DMS 273 (cell line): Measurements from ENCODE around the gene CSDE1.

Experiments used
- DNase-seq: peaks from one replicate; lab custom pipeline; 2025; ENCODE audit not compliant: unreplicated experiment; lab: John Stamatoyannopoulos, UW

Gene CSDE1

GRCh38 chr1:114750780-114751179, 7.0 kb downstream of the CSDE1 start:
- no peak for DNase-seq

- no peak for DNase-seq
Measured at GRCh38 chr1:114749835-114750234, 7.9 kb downstream of the CSDE1 start.

- no peak for DNase-seq
Measured at GRCh38 chr1:114746450-114747121, 11.2 kb downstream of the CSDE1 start.

GRCh38 chr1:114745291-114745690, 12.5 kb downstream of the CSDE1 start:
- DNase-seq: no peak

GRCh38 chr1:114741963-114742746, 15.6 kb downstream of the CSDE1 start:
- no peak for DNase-seq

GRCh38 chr1:114740331-114740730, 17.5 kb downstream of the CSDE1 start:
- no peak for DNase-seq

GRCh38 chr1:114737314-114737849, 20.4 kb downstream of the CSDE1 start:
- DNase-seq: no peak

- no peak for DNase-seq
Measured at GRCh38 chr1:114735479-114735878, 22.3 kb downstream of the CSDE1 start.

- DNase-seq: no peak
Measured at GRCh38 chr1:114729782-114730181, 28.0 kb downstream of the CSDE1 start.

- no peak for DNase-seq
Measured at GRCh38 chr1:114728553-114728952, 29.2 kb downstream of the CSDE1 start.

GRCh38 chr1:114725230-114725629, 32.6 kb downstream of the CSDE1 start:
- DNase-seq: no peak

- DNase-seq: no peak
Measured at GRCh38 chr1:114723915-114724314, 33.9 kb downstream of the CSDE1 start.

- DNase-seq: no peak
Measured at GRCh38 chr1:114723457-114723856, 34.3 kb downstream of the CSDE1 start.

- no peak for DNase-seq
Measured at GRCh38 chr1:114720492-114720891, 37.3 kb downstream of the CSDE1 start.

GRCh38 chr1:114719424-114719787, 38.4 kb downstream of the CSDE1 start:
- DNase-seq: no peak

- DNase-seq: no peak
Measured at GRCh38 chr1:114718661-114719423, 38.9 kb downstream of the CSDE1 start.

- peak; percentile 98 for DNase-seq
Measured at GRCh38 chr1:114716304-114717170, 41.2 kb downstream of the CSDE1 start, which contains the start of gene NRAS. Gene NRAS, minus strand, starts transcription at chr1:114716771. Its CDS starts 611 bp downstream, at chr1:114716160.

GRCh38 chr1:114715952-114716303, 41.9 kb downstream of the CSDE1 start:
- peak; percentile 37 for DNase-seq

- DNase-seq: no peak
Measured at GRCh38 chr1:114712977-114713376, 44.8 kb downstream of the CSDE1 start.

- DNase-seq: no peak
Measured at GRCh38 chr1:114710360-114710759, 47.4 kb downstream of the CSDE1 start.

- DNase-seq: no peak
Measured at GRCh38 chr1:114707604-114708003, 50.2 kb downstream of the CSDE1 start.
